ENCODE data around the gene ZNF22.

- TF ChIP-seq POLR2AphosphoS5 (IDR thresholded peaks at IDR 0.05; ENCODE audit: low read depth, low read length) (no peak), ATF2 (IDR thresholded peaks at IDR 0.05; ENCODE audit: low read length) (no peak), POLR2A (IDR thresholded peaks at IDR 0.05; ENCODE audit: control extremely low read depth in 1 of 2, low read depth in 2 of 2, low read length in 2 of 2) (no peak), ASH2L (IDR thresholded peaks at IDR 0.05; ENCODE audit: low read length) (no peak), RFX5 (IDR thresholded peaks at IDR 0.05; ENCODE audit: borderline replicate concordance, low read depth, low read length) (no peak), KDM4A (IDR thresholded peaks at IDR 0.05; ENCODE audit: low read depth, low read length, severe bottlenecking) (no peak), SUZ12 (IDR thresholded peaks at IDR 0.05; ENCODE audit: low read length) (no peak), RAD21 (IDR thresholded peaks at IDR 0.05 in 1 of 2, conservative IDR thresholded peaks at IDR 0.05 in 1 of 2; ENCODE audit: low read depth in 2 of 2, low read length in 2 of 2) (no peak), CEBPB (IDR thresholded peaks at IDR 0.05; ENCODE audit: low read depth, low read length) (no peak), CTCF (IDR thresholded peaks at IDR 0.05; ENCODE audit: control extremely low read depth in 1 of 3, insufficient read depth in 1 of 3, low read depth in 1 of 3, low read length in 3 of 3) (no peak), SIN3A (conservative IDR thresholded peaks at IDR 0.05 in 1 of 2, IDR thresholded peaks at IDR 0.05 in 1 of 2; ENCODE audit: low read depth in 1 of 2, low read length in 2 of 2) (no peak), RBBP5 (IDR thresholded peaks at IDR 0.05; ENCODE audit: borderline replicate concordance, low read depth, low read length) (no peak), SRF (IDR thresholded peaks at IDR 0.05; ENCODE audit: low read depth, low read length) (no peak)
These were observed 24.1 kb upstream of the ZNF22 start for GRCh38 chr10:44976352-44977198.
